GM23338 (cell line): ENCODE data around the gene HSD17B2.

Source experiments
- CREB1 ChIP-seq: fragments of 250-450 bp; sonication (Bioruptor Pico); IDR thresholded peaks from 2 replicates; pipeline ENCODE4 v1.5.0; 2020; ENCODE audit warnings: low read depth, mild to moderate bottlenecking, moderate library complexity
- CTCF ChIP-seq, 2 experiments: fragments of 200-600 bp in 1 of 2; sonication (generic) in 1 of 2; conservative IDR thresholded peaks; 2 replicates each; pipeline versions ENCODE4 v1.5.1 to v1.6.1; 2016 to 2017; ENCODE audit warnings: antibody characterized with exemption in 2 of 2, low read depth in 2 of 2, mild to moderate bottlenecking in 2 of 2, moderate library complexity in 1 of 2
- EZH2 ChIP-seq: fragments of 200-600 bp; sonication (generic); IDR thresholded peaks from one replicate; pipeline ENCODE4 v1.8.0; 2017; ENCODE audit warnings: antibody characterized with exemption, mild to moderate bottlenecking, low read depth; ENCODE audit not compliant: unreplicated experiment
- EZH2phosphoT487 ChIP-seq: fragments of 200-600 bp; sonication (generic); IDR thresholded peaks from one replicate; pipeline ENCODE4 v1.8.1; 2018; ENCODE audit warnings: antibody characterized with exemption; ENCODE audit not compliant: unreplicated experiment
- JUNB ChIP-seq: IDR thresholded peaks from one replicate; pipeline ENCODE4 v1.6.1; 2016; ENCODE audit warnings: antibody characterized with exemption; ENCODE audit not compliant: unreplicated experiment
- NANOG ChIP-seq: IDR thresholded peaks from 2 replicates; pipeline ENCODE4 v1.6.1; 2016; ENCODE audit warnings: antibody characterized with exemption, borderline replicate concordance
- STAT1 ChIP-seq: IDR thresholded peaks from one replicate; pipeline ENCODE4 v1.6.1; 2016; ENCODE audit warnings: antibody characterized with exemption; ENCODE audit not compliant: unreplicated experiment
- ZNF331 ChIP-seq: fragments of 250-450 bp; sonication (Bioruptor Pico); IDR thresholded peaks from 2 replicates; pipeline ENCODE4 v1.5.0; 2020; ENCODE audit warnings: low read depth, mild to moderate bottlenecking, moderate library complexity
- TF ChIP-seq, protein P1 (sequence below): IDR thresholded peaks from one replicate; pipeline ENCODE4 v1.6.1; 2018; ENCODE audit warnings: antibody characterized with exemption; ENCODE audit not compliant: unreplicated experiment
- TF ChIP-seq, protein P2 (sequence below): fragments of 250-450 bp; sonication (Bioruptor Pico); IDR thresholded peaks from 2 replicates; pipeline ENCODE4 v1.5.0; 2020; ENCODE audit warnings: mild to moderate bottlenecking, moderate library complexity

- TF ChIP-seq CTCF (conservative IDR thresholded peaks at IDR 0.05; ENCODE audit: low read depth in 2 of 2) (no peak), JUNB (no peak), EZH2 (no peak), EZH2phosphoT487 (no peak), ZNF331 (CRISPR knock-in tag) (no peak), CREB1 (CRISPR knock-in tag) (no peak), NANOG (no peak), STAT1 (no peak)
- TF ChIP-seq, protein P1, sequence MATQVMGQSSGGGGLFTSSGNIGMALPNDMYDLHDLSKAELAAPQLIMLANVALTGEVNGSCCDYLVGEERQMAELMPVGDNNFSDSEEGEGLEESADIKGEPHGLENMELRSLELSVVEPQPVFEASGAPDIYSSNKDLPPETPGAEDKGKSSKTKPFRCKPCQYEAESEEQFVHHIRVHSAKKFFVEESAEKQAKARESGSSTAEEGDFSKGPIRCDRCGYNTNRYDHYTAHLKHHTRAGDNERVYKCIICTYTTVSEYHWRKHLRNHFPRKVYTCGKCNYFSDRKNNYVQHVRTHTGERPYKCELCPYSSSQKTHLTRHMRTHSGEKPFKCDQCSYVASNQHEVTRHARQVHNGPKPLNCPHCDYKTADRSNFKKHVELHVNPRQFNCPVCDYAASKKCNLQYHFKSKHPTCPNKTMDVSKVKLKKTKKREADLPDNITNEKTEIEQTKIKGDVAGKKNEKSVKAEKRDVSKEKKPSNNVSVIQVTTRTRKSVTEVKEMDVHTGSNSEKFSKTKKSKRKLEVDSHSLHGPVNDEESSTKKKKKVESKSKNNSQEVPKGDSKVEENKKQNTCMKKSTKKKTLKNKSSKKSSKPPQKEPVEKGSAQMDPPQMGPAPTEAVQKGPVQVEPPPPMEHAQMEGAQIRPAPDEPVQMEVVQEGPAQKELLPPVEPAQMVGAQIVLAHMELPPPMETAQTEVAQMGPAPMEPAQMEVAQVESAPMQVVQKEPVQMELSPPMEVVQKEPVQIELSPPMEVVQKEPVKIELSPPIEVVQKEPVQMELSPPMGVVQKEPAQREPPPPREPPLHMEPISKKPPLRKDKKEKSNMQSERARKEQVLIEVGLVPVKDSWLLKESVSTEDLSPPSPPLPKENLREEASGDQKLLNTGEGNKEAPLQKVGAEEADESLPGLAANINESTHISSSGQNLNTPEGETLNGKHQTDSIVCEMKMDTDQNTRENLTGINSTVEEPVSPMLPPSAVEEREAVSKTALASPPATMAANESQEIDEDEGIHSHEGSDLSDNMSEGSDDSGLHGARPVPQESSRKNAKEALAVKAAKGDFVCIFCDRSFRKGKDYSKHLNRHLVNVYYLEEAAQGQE, result no peak
- TF ChIP-seq, protein P2, sequence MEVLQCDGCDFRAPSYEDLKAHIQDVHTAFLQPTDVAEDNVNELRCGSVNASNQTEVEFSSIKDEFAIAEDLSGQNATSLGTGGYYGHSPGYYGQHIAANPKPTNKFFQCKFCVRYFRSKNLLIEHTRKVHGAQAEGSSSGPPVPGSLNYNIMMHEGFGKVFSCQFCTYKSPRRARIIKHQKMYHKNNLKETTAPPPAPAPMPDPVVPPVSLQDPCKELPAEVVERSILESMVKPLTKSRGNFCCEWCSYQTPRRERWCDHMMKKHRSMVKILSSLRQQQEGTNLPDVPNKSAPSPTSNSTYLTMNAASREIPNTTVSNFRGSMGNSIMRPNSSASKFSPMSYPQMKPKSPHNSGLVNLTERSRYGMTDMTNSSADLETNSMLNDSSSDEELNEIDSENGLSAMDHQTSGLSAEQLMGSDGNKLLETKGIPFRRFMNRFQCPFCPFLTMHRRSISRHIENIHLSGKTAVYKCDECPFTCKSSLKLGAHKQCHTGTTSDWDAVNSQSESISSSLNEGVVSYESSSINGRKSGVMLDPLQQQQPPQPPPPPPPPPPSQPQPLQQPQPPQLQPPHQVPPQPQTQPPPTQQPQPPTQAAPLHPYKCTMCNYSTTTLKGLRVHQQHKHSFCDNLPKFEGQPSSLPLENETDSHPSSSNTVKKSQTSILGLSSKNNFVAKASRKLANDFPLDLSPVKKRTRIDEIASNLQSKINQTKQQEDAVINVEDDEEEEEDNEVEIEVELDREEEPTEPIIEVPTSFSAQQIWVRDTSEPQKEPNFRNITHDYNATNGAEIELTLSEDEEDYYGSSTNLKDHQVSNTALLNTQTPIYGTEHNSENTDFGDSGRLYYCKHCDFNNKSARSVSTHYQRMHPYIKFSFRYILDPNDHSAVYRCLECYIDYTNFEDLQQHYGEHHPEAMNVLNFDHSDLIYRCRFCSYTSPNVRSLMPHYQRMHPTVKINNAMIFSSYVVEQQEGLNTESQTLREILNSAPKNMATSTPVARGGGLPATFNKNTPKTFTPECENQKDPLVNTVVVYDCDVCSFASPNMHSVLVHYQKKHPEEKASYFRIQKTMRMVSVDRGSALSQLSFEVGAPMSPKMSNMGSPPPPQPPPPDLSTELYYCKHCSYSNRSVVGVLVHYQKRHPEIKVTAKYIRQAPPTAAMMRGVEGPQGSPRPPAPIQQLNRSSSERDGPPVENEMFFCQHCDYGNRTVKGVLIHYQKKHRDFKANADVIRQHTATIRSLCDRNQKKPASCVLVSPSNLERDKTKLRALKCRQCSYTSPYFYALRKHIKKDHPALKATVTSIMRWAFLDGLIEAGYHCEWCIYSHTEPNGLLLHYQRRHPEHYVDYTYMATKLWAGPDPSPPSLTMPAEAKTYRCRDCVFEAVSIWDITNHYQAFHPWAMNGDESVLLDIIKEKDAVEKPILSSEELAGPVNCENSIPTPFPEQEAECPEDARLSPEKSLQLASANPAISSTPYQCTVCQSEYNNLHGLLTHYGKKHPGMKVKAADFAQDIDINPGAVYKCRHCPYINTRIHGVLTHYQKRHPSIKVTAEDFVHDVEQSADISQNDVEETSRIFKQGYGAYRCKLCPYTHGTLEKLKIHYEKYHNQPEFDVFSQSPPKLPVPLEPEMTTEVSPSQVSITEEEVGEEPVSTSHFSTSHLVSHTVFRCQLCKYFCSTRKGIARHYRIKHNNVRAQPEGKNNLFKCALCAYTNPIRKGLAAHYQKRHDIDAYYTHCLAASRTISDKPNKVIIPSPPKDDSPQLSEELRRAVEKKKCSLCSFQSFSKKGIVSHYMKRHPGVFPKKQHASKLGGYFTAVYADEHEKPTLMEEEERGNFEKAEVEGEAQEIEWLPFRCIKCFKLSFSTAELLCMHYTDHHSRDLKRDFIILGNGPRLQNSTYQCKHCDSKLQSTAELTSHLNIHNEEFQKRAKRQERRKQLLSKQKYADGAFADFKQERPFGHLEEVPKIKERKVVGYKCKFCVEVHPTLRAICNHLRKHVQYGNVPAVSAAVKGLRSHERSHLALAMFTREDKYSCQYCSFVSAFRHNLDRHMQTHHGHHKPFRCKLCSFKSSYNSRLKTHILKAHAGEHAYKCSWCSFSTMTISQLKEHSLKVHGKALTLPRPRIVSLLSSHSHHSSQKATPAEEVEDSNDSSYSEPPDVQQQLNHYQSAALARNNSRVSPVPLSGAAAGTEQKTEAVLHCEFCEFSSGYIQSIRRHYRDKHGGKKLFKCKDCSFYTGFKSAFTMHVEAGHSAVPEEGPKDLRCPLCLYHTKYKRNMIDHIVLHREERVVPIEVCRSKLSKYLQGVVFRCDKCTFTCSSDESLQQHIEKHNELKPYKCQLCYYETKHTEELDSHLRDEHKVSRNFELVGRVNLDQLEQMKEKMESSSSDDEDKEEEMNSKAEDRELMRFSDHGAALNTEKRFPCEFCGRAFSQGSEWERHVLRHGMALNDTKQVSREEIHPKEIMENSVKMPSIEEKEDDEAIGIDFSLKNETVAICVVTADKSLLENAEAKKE, result no peak
Observed at GRCh38 chr16:82129881-82130280, 94.8 kb downstream of the HSD17B2 start.
